GM12878 (cell line): Measurements from ENCODE around the gene DISP2. TPM values are rescaled to one million over a fixed set of nuclear protein-coding genes. Genes with fewer than 3 reads are reported as not detected.

Experiments used
- ATAC-seq: fragments of 200-7000 bp; cut with Tn5 transposase; 3 replicates; pipeline ENCODE4 v1.9.1; 2020; ENCODE audit warnings: mild to moderate bottlenecking, moderate library complexity
- BruUV-seq: library from RNA; stranded (reverse); fragments of 400-500 nt; replicated peaks from 2 replicates; lab custom pipeline; 2021; lab: Mats Ljungman, UMichigan
- CTCF ChIA-PET: fragments of 300-600 bp; sonication (Branson Sonifier 250); formaldehyde crosslinking; extraction: SDS; loops from one replicate; lab custom pipeline; 2021; ENCODE audit warnings: inconsistent platforms; lab: Yijun Ruan, JAX
- POLR2A ChIA-PET: fragments of 350-600 bp; formaldehyde crosslinking; extraction: SDS; loops from one replicate; lab custom pipeline; 2021; ENCODE audit warnings: inconsistent platforms; lab: Charles Lee
- RAD21 ChIA-PET: fragments of 300-600 bp; sonication (Branson Sonifier 250); formaldehyde crosslinking; loops from one replicate; lab custom pipeline; 2023; ENCODE audit warnings: antibody characterized with exemption; ENCODE audit not compliant: unreplicated experiment; lab: Charles Lee
- SMC1A ChIA-PET: fragments of 300-600 bp; sonication (Branson Sonifier 250); formaldehyde crosslinking; loops from one replicate; lab custom pipeline; 2023; ENCODE audit not compliant: unreplicated experiment, uncharacterized antibody; lab: Charles Lee
- DNase-seq: peaks from one replicate; pipeline ENCODE4 v3.0.0-alpha.2; 2011; ENCODE audit warnings: low read depth, low spot score
- FAIRE-seq: peaks from 3 replicates; lab custom pipeline; 2011; peaks lifted over from hg19 to GRCh38; lab: Jason Lieb, UNC
- H2AFZ ChIP-seq: 2 replicates; pipeline ENCODE4 v1.6.0; 2011; ENCODE audit warnings: low read depth, low read length, control low read depth; ENCODE audit not compliant: control insufficient read depth
- H3K27ac ChIP-seq: 2 replicates; pipeline ENCODE4 v1.5.1; 2011; ENCODE audit warnings: control low read depth; ENCODE audit not compliant: control insufficient read depth, insufficient read depth
- H3K27me3 ChIP-seq, 2 experiments: replicated peaks in 1 of 2; 2 replicates each; pipeline versions ENCODE4 v1.6.0 to v1.6.1; 2011; ENCODE audit warnings: low read length in 1 of 2; ENCODE audit not compliant: control insufficient read depth in 2 of 2, insufficient read depth in 2 of 2
- H3K36me3 ChIP-seq, 2 experiments: 2 replicates each; pipeline ENCODE4 v1.5.1; 2011; ENCODE audit warnings: low read length in 1 of 2; ENCODE audit not compliant: control insufficient read depth in 2 of 2, insufficient read depth in 2 of 2
- H3K4me1 ChIP-seq: 2 replicates; pipeline ENCODE4 v1.6.1; 2011; ENCODE audit warnings: mild to moderate bottlenecking, low read length, moderate library complexity, mixed read lengths; ENCODE audit not compliant: control insufficient read depth, insufficient read depth
- H3K4me2 ChIP-seq: 2 replicates; pipeline ENCODE4 v1.6.0; 2011; ENCODE audit warnings: control low read depth; ENCODE audit not compliant: control insufficient read depth, insufficient read depth
- H3K4me3 ChIP-seq: fragments of 200-600 bp; sonication (generic); 2 replicates; pipeline ENCODE4 v1.5.1; 2016
- H3K79me2 ChIP-seq: 2 replicates; pipeline ENCODE4 v1.6.0; 2011; ENCODE audit warnings: low read length; ENCODE audit not compliant: control insufficient read depth, insufficient read depth
- H3K9ac ChIP-seq: 2 replicates; pipeline ENCODE4 v1.8.0; 2011; ENCODE audit warnings: low read length, control low read depth, mixed read lengths; ENCODE audit not compliant: control insufficient read depth, insufficient read depth
- H3K9me3 ChIP-seq: replicated peaks from 3 replicates; pipeline ENCODE4 v1.5.1; 2011; ENCODE audit warnings: mild to moderate bottlenecking, low read length; ENCODE audit not compliant: control insufficient read depth, insufficient read depth
- H4K20me1 ChIP-seq: 2 replicates; pipeline ENCODE4 v1.6.0; 2011; ENCODE audit not compliant: control insufficient read depth, insufficient read depth
- EGR1 ChIP-seq, 2 experiments: IDR thresholded peaks; 1 replicate in 1 of 2; 2 replicates in 1 of 2; pipeline ENCODE4 v1.6.1; 2011 to 2012; ENCODE audit warnings: low read depth in 2 of 2, low read length in 2 of 2, borderline replicate concordance in 1 of 2, mild to moderate bottlenecking in 1 of 2, moderate library complexity in 1 of 2
- IRF4 ChIP-seq: IDR thresholded peaks from 2 replicates; pipeline ENCODE4 v1.6.1; 2011; ENCODE audit warnings: low read depth, low read length
- IRF5 ChIP-seq: fragments of 450-650 bp; IDR thresholded peaks from 2 replicates; pipeline ENCODE4 v1.6.1; 2017; ENCODE audit warnings: borderline replicate concordance
- JUNB ChIP-seq: IDR thresholded peaks from 2 replicates; pipeline ENCODE4 v1.6.1; 2016; ENCODE audit warnings: antibody characterized with exemption, mild to moderate bottlenecking
- MAX ChIP-seq: IDR thresholded peaks from 2 replicates; pipeline ENCODE4 v1.6.1; 2012; ENCODE audit warnings: low read depth, low read length, improper control_type of control experiment
- POLR2AphosphoS5 ChIP-seq: IDR thresholded peaks from 2 replicates; pipeline ENCODE4 v1.6.1; 2011; ENCODE audit warnings: mild to moderate bottlenecking, low read length, inconsistent platforms
- RELB ChIP-seq: fragments of 450-650 bp; IDR thresholded peaks from 2 replicates; pipeline ENCODE4 v1.6.1; 2017; ENCODE audit warnings: low read depth, mild to moderate bottlenecking, moderate library complexity
- SMAD1 ChIP-seq: fragments of 450-650 bp; IDR thresholded peaks from 2 replicates; pipeline ENCODE4 v1.6.1; 2018; ENCODE audit warnings: mild to moderate bottlenecking, low read depth; ENCODE audit not compliant: partially characterized antibody
- TCF12 ChIP-seq: IDR thresholded peaks from 2 replicates; pipeline ENCODE4 v1.6.1; 2011; ENCODE audit warnings: low read depth, mild to moderate bottlenecking, low read length
- ZBTB40 ChIP-seq: fragments of 450-650 bp; IDR thresholded peaks from 2 replicates; pipeline ENCODE4 v1.6.1; 2016; ENCODE audit warnings: mild to moderate bottlenecking, moderate library complexity, borderline replicate concordance
- ZNF687 ChIP-seq: fragments of 450-650 bp; IDR thresholded peaks from 2 replicates; pipeline ENCODE4 v1.6.1; 2017; ENCODE audit warnings: mild to moderate bottlenecking, moderate library complexity
- WGBS: methylation state at CpG from one replicate; pipeline ENCODE4 v1.1.6; 2016; ENCODE audit warnings: low lambda C conversion rate; ENCODE audit not compliant: insufficient replicate concordance, insufficient coverage; ENCODE audit errors: missing lambda C conversion rate; 5-methylcytosine and 5-hydroxymethylcytosine counted together
- in situ Hi-C: fragments of 300-500 bp; cut with MboI; formaldehyde crosslinking; loops from 9 replicates; pipeline ENCODE4 v1.14.3; 2018; ENCODE audit warnings: mixed read lengths
- intact Hi-C: fragments of 100-400 bp; cut with micrococcal nuclease; formaldehyde crosslinking; loops from one replicate; pipeline ENCODE4 v1.14.2; 2022; ENCODE audit not compliant: unreplicated experiment
- polyA plus RNA-seq, 11 experiments: library from polyadenylated mRNA; depleted of rRNA in 4 of 11; unstranded in 6 of 11; stranded (reverse) in 5 of 11; fragments of >200 nt; fragmentation: Nextera tagmentation in 4 of 11; fragmentation: Illumina TruSeq in 1 of 11; extraction: Ambion mirVana in 4 of 11; extraction: Trizol in 1 of 11; gene quantifications; 1 replicate in 1 of 11; 2 replicates in 10 of 11; pipeline versions ENCODE4 v1.2.1 to v1.2.3, GENCODE V29; 2011 to 2016; ENCODE audit warnings: inconsistent platforms in 2 of 11, missing spikeins in 2 of 11, low read depth in 1 of 11
- total RNA-seq, 4 experiments: library from RNA; depleted of rRNA in 3 of 4; stranded (reverse); fragments of >200 nt in 3 of 4; fragmentation: Illumina TruSeq in 1 of 4; extraction: Trizol in 1 of 4; gene quantifications; 2 replicates each; pipeline versions ENCODE4 v1.2.1 to v1.2.3, GENCODE V29; 2013 to 2021

The DISP2 gene
- total and polyA plus RNA-seq, 10 of the 15 experiments (the other 5 are each of a cell fraction or from before 2014, with no cell fraction given) = under 0.01 to 0.20 (median 0.12) TPM; not detected in 7

GRCh38 chr15:40316931-40317330, 41.1 kb upstream of the DISP2 start:
- no peaks in the 10 kb centered on the region for H4K20me1 ChIP-seq
- POLR2A ChIA-PET = interaction anchor here (0.6 kb wide), 2 partner anchors 134 to 338 kb away, joined by 5 to 6 read pairs; no protein-coding TSS in a partner anchor
- TF ChIP-seq TCF12 = no peak
- TF ChIP-seq POLR2AphosphoS5 = no peak
- TF ChIP-seq IRF5 = no peak
- no peak for TF ChIP-seq MAX
- TF ChIP-seq SMAD1 = no peak
- no peak for TF ChIP-seq ZNF687
- TF ChIP-seq ZBTB40 = no peak
- no peak for TF ChIP-seq JUNB
- no peak for TF ChIP-seq EGR1 (IDR thresholded peaks at IDR 0.05; ENCODE audit: borderline replicate concordance in 1 of 2, low read depth in 2 of 2, low read length in 2 of 2)
- TF ChIP-seq RELB = no peak
- no peak for TF ChIP-seq IRF4

More at GRCh38 chr15:40316931-40317330, 41.1 kb upstream of the DISP2 start:
- 29% methylated on average over 3 of the region's 3 CpGs for WGBS
- ChIA-PET SMC1A (interaction anchor here (0.8 to 7.6 kb wide), 4 partner anchors 11 to 100 kb away, joined by 3 to 42 read pairs (median 4); no protein-coding TSS in a partner anchor), RAD21 (interaction anchor here (1.0 to 1.5 kb wide), 3 partner anchors 21 to 100 kb away, joined by 3 read pairs; no protein-coding TSS in a partner anchor), CTCF (interaction anchor here (0.7 to 17.6 kb wide), 6 partner anchors 10 to 105 kb away, joined by 3 to 336 read pairs (median 6); partner anchors contain the start of gene CCDC9B)
- no peak overlapping the region for H3K4me2 ChIP-seq
- no peak overlapping the region for H2AFZ ChIP-seq
- in situ Hi-C loops (no loop called here), intact Hi-C loops (no loop called here)
- H3K9me3 ChIP-seq = no peaks in the 10 kb centered on the region
- no peak overlapping the region for H3K9ac ChIP-seq
- H3K36me3 ChIP-seq = no peaks in the 10 kb centered on the region
- H3K79me2 ChIP-seq = no peaks in the 10 kb centered on the region
- BruUV-seq = no TSS peak
- H3K4me3 ChIP-seq = no peak overlapping the region
- 0 out of 2 replicates have a peak, but pooled peaks cover 5% of the 10 kb centered on the region for H3K4me1 ChIP-seq
- peaks cover 0 to 2% of the 10 kb centered on the region in 2 experiments; a peak in 2 of 4 replicates for H3K27me3 ChIP-seq
- H3K27ac ChIP-seq = no peak overlapping the region
- ATAC-seq = no peak
- no peak for DNase-seq
- FAIRE-seq = no peak
